Esophagus (tissue), 2 donors: Measurements from ENCODE around the gene ZNF521. TPM values are rescaled to one million over a fixed set of nuclear protein-coding genes. Genes with fewer than 3 reads are reported as not detected.

Experiments used
- H3K27ac ChIP-seq, 2 donors: one replicate each; pipeline ENCODE4 v1.5.1; 2013; ENCODE audit warnings: low read depth in 2 of 2, mild to moderate bottlenecking in 2 of 2, inconsistent platforms in 1 of 2, low read length in 1 of 2, moderate library complexity in 1 of 2
- H3K27me3 ChIP-seq, 2 donors: one replicate each; pipeline ENCODE4 v1.6.1; 2013; ENCODE audit warnings: low read length in 2 of 2, control low read depth in 1 of 2, mild to moderate bottlenecking in 1 of 2; ENCODE audit not compliant: insufficient read depth in 2 of 2, control insufficient read depth in 1 of 2
- H3K36me3 ChIP-seq, 2 donors: one replicate each; pipeline ENCODE4 v1.6.1; 2013; ENCODE audit warnings: low read length in 1 of 2; ENCODE audit not compliant: control insufficient read depth in 2 of 2, insufficient read depth in 2 of 2
- H3K4me1 ChIP-seq, 2 donors: one replicate each; pipeline ENCODE4 v1.6.1; 2013; ENCODE audit warnings: low read length in 1 of 2; ENCODE audit not compliant: control insufficient read depth in 2 of 2, insufficient read depth in 2 of 2
- H3K4me3 ChIP-seq, 2 donors: one replicate each; pipeline ENCODE4 v1.5.1; 2013; ENCODE audit warnings: low read length in 2 of 2, mild to moderate bottlenecking in 2 of 2, low read depth in 1 of 2, moderate library complexity in 1 of 2
- H3K9me3 ChIP-seq, 2 donors: one replicate each; pipeline ENCODE4 v1.6.1; 2013; ENCODE audit warnings: mild to moderate bottlenecking in 2 of 2, low read depth in 1 of 2, low read length in 1 of 2, moderate library complexity in 1 of 2; ENCODE audit not compliant: control insufficient read depth in 2 of 2, insufficient read depth in 1 of 2
- WGBS, 2 donors: extraction: QIAGEN DNeasy Blood & Tissue Kit; methylation state at CpG; one replicate each; pipeline ENCODE4 v1.1.7; 2013; 5-methylcytosine and 5-hydroxymethylcytosine counted together
- polyA plus RNA-seq, 2 donors: library from polyadenylated mRNA; stranded (reverse); fragments of 200-250 nt; gene quantifications; one replicate each; pipeline ENCODE4 v1.2.3, GENCODE V29; 2013
- donor health status: healthy with polysubstance abuse.
- donor health status: Bipolar disorder and iron deficiency.

The ZNF521 gene
- polyA plus RNA-seq, 2 donors, result 0.79 to 1.2 TPM

DNA sequence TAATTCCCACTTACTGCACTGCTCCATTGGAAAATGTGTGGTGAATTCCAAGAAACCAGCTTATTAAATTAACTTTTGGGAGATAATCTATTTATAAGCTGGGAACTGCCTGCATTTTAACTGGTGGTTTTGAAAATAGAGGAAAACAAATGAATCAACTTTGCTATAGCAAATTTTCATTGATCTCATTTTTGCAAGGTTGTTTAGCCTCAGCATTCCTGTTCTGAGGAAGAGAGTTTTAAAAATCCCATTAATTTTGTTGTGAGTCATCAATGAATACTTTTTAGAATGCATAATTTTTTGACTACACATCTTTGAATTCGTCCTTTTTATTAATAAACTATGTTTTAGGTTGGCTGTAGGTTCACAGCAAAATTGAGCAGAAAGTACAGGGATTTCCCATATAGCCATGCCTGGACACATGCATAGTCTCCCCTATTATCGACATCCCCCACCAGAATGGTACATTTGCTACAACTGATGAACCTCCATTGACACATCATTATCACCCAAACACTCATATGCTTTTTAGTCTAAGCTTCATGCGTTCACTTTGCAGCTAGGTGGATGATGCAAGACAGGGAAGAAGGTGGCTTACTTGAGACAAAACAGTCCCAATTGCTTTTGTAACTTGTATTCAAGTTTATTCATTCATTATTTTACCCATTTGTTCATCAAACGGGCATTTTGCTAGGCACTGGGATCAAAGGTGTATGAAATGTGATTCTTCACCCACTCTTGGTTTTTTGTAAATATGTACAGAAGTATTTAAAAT, 106.9 kb downstream of the ZNF521 start:
- H3K36me3 ChIP-seq, result no peaks in the 10 kb centered on the region
- no peak overlapping the region for H3K27ac ChIP-seq
- no peaks in the 10 kb centered on the region for H3K9me3 ChIP-seq
- 82 to 84% methylated on average over 4 of the region's 4 CpGs for WGBS, 2 donors
- H3K27me3 ChIP-seq, result no peaks in the 10 kb centered on the region
- H3K4me3 ChIP-seq, result no peak overlapping the region
- H3K4me1 ChIP-seq, result no peaks in the 10 kb centered on the region

DNA sequence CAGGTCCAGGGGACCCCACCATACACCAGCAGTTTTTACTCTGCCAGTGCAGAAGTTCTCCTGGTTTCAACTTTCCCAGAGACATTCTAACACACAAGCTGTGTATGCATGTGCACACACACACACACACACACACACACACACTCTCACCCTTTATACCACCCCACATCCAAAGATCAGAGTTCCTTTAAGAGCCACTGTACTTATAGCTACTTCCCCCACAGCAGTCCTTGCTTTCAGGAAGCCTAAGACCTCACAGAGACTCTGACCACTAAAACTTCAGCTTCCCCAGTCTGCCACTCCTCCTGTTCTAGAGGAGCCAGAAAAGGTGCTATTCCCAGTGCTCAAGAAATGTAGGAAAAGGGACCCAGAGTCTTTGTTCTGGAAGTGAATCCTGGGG, 107.8 kb downstream of the ZNF521 start:
- Histone ChIP-seq H3K4me1 (no peaks in the 10 kb centered on the region), H3K4me3 (no peak overlapping the region), H3K36me3 (no peaks in the 10 kb centered on the region), H3K9me3 (no peaks in the 10 kb centered on the region), H3K27me3 (no peaks in the 10 kb centered on the region), H3K27ac (no peak overlapping the region)

- Histone ChIP-seq H3K27ac (no peak overlapping the region), H3K36me3 (no peaks in the 10 kb centered on the region), H3K9me3 (no peaks in the 10 kb centered on the region), H3K4me3 (no peak overlapping the region), H3K4me1 (no peaks in the 10 kb centered on the region), H3K27me3 (no peaks in the 10 kb centered on the region)
- 80 to 94% methylated on average over 1 of the region's 1 CpG for WGBS, 2 donors
These were observed 108.2 kb downstream of the ZNF521 start for GRCh38 chr18:25243754-25244153.

GRCh38 chr18:25243257-25243656, 108.7 kb downstream of the ZNF521 start:
- WGBS, 2 donors, result 72 to 81% methylated on average over 2 of the region's 2 CpGs
- H3K36me3 ChIP-seq, result no peaks in the 10 kb centered on the region

DNA sequence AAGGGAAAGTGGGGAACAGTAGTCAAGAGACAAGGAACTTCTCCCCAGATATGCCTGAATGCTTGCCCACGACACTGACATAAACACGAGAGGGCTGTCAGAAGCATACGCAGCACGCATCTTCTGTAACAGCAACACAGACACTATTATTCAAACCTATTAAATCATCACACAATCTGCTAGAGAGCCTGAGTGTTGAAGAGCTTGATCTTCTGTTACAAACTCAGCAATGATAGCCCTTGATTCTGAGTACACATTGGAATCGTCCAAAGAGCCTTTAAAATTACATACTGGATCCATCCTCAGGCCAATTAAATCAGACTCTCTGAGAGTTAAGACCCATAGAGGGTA, 111.6 kb downstream of the ZNF521 start:
- H3K27me3 ChIP-seq, result no peaks in the 10 kb centered on the region
- 84 to 87% methylated on average over 5 of the region's 5 CpGs for WGBS, 2 donors
- H3K9me3 ChIP-seq, result no peaks in the 10 kb centered on the region
- no peaks in the 10 kb centered on the region for H3K36me3 ChIP-seq
- no peak overlapping the region for H3K4me3 ChIP-seq
- H3K27ac ChIP-seq, result no peak overlapping the region
- H3K4me1 ChIP-seq, result peaks cover 0 to 2% of the 10 kb centered on the region in 2 donors

More at GRCh38 chr18:25243257-25243656, 108.7 kb downstream of the ZNF521 start:
- Histone ChIP-seq H3K4me3 (no peak overlapping the region), H3K4me1 (peaks cover 0 to 2% of the 10 kb centered on the region in 2 donors), H3K9me3 (no peaks in the 10 kb centered on the region), H3K27me3 (no peaks in the 10 kb centered on the region), H3K27ac (no peak overlapping the region)

DNA sequence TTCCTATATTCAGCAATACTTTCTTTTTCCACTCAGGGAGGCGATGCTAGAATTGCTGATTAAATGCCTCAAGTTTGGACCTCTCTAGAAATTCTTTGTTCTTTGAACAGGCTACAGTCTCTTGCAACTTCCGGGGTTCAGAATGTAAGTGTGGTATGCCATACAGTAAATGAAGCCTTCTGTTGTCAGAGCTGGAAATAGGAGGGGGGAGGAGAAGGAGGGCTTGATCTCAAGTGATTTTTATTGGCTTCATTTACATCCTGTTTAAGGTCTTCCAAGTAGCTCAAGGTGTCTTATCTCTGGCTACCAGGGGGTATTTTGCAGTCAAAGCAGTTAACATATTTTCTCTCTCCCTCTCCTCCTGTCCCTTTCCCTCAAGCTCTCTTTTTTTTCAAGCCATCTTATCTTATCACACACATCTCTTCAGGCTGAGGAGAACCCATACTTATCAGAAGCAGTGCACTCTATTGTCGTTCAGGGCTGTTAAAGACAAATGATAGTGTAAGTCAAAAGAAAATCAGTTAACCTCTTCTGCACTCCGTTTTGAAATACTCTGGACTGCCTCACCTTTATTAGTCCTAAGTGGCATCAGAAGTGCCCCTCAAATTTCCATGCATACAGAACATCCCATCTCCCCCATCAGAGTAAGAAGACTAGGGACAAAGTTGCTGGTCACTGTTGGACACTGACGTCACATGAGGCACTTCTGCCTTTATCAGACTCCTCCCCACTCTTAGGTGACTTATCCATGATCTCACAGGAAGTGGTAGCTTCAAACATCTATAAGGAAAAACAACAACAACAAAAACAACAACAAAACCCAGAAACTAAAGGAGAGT, 112.2 kb downstream of the ZNF521 start:
- 49 to 64% methylated on average over 5 of the region's 5 CpGs for WGBS, 2 donors
- Histone ChIP-seq H3K27me3 (no peaks in the 10 kb centered on the region), H3K27ac (no peak overlapping the region), H3K36me3 (no peaks in the 10 kb centered on the region), H3K4me1 (peaks cover 0 to 2% of the 10 kb centered on the region in 2 donors), H3K4me3 (no peak overlapping the region), H3K9me3 (no peaks in the 10 kb centered on the region)

DNA sequence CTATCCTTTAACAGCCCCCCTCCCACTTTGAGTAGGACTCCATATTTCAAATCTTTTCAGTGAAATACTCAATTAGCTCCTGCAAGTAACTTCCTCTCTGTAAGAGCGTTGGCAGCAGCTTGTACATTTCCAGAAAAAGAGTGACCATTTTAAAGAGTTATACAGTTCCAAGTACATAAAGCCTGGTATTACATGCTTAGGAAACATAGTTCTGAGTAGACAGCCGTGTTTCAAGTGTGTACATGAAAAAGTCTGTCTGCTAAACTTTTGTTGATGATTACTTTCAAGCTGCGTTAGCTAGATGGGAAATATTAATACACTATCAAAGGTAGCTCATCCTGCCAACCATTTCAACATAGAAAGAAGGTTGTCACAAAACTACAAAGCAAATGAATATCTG, 112.8 kb downstream of the ZNF521 start:
- Histone ChIP-seq H3K4me1 (peaks cover 0 to 2% of the 10 kb centered on the region in 2 donors), H3K27ac (no peak overlapping the region)
- 63 to 73% methylated on average over 3 of the region's 3 CpGs for WGBS, 2 donors

DNA sequence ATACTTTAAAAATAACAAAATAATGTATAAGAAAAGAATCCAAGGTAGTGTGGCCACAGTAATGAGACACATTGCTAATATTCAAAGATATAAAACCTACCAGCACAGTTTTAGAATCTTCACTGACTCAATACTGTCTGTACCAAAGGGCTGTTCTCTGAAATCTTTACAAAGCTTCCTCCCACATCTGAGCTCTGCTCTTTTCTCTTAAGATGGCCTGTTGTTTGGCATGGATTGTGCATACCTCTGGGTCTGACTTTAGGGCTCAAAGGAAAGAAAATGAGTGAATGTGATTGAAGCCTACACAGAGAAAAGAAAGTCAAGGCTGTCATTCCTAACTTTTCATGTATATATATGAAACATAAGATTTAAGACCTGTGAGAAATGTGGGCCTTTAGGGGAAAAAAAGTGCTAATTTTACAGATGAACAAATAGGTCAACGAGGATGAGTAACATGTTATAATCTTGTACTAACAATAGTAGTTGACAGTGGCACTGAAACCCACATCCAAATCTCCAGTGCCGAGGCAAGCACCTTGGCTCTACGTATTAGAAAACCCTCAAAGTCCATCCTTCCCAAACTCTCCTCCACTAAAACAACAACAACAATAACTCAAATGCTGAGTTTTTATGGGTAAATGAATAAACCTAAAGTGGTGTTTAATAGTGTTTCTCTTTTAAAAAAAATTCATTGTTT, 114.2 kb downstream of the ZNF521 start:
- 90 to 92% methylated on average over 3 of the region's 3 CpGs for WGBS, 2 donors
- Histone ChIP-seq H3K27me3 (no peaks in the 10 kb centered on the region), H3K27ac (no peak overlapping the region), H3K36me3 (no peaks in the 10 kb centered on the region), H3K4me3 (no peak overlapping the region), H3K4me1 (peaks cover 0 to 2% of the 10 kb centered on the region in 2 donors), H3K9me3 (no peaks in the 10 kb centered on the region)

More for the DNA sequence above, 112.8 kb downstream of the ZNF521 start:
- Histone ChIP-seq H3K36me3 (no peaks in the 10 kb centered on the region), H3K4me3 (no peak overlapping the region), H3K27me3 (no peaks in the 10 kb centered on the region), H3K9me3 (no peaks in the 10 kb centered on the region)

- peaks cover 0 to 2% of the 10 kb centered on the region in 2 donors for H3K4me1 ChIP-seq
- no peak overlapping the region for H3K27ac ChIP-seq
- 87 to 89% methylated on average over 1 of the region's 1 CpG for WGBS, 2 donors
- H3K4me3 ChIP-seq, result no peak overlapping the region
- no peaks in the 10 kb centered on the region for H3K36me3 ChIP-seq
- H3K27me3 ChIP-seq, result no peaks in the 10 kb centered on the region
- no peaks in the 10 kb centered on the region for H3K9me3 ChIP-seq
These were observed 115.2 kb downstream of the ZNF521 start for GRCh38 chr18:25236736-25237135.
